Subcutaneous preadipocyte (primary cell): ENCODE data around the gene OR51Q1. TPM values are rescaled to one million over a fixed set of nuclear protein-coding genes. Genes with fewer than 3 reads are reported as not detected.

Source experiments
- total RNA-seq: library from RNA; depleted of rRNA; stranded (reverse); fragments of >200 nt; gene quantifications from 2 replicates; pipeline ENCODE4 v1.2.3, GENCODE V29; 2012

OR51Q1 gene, protein sequence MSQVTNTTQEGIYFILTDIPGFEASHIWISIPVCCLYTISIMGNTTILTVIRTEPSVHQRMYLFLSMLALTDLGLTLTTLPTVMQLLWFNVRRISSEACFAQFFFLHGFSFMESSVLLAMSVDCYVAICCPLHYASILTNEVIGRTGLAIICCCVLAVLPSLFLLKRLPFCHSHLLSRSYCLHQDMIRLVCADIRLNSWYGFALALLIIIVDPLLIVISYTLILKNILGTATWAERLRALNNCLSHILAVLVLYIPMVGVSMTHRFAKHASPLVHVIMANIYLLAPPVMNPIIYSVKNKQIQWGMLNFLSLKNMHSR
- not detected in 2 replicates for total RNA-seq

GRCh38 chr11:5421811-5422210 lies at the start of gene OR51Q1:
TSS of gene OR51Q1 (plus strand) at chr11:5422111. CDS start at chr11:5422201, 90 bp downstream.

GRCh38 chr11:5383576-5383975 lies 38.3 kb upstream of the OR51Q1 start, which contains the start of gene OR51M1:
TSS of gene OR51M1 (plus strand) at chr11:5383812. CDS start at chr11:5389399, 5,587 bp downstream.

GRCh38 chr11:5441414-5441813 lies 19.5 kb downstream of the OR51Q1 start, which contains the start of gene OR51I1:
TSS of gene OR51I1 (minus strand) at chr11:5441514. CDS start at chr11:5441514, 0 bp downstream.

DNA sequence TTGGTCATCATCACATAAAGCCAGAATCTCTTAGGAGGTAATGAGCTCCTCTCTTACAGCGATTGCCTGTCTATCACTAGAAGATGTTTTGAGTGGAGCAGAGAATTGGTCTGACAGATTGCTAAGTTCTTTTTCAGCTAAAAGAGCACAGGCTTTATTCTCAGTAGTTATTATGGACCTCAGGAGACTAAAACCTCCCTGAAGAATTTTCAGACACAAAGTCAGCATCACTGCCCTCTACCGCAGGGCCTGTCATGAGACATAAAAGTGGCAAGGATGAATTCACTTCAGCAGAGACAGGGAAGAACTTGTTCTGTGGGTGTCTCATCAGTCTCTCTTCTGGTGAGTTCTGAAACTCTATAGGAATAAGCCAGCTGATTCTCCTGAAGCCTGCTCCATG lies 27.1 kb downstream of the OR51Q1 start, which contains the start of gene OR51I2:
OR51I2 (plus strand) TSS at position 301 of the 400 bp plus-strand sequence. CDS start 4,166 bp downstream, outside the sequence.

Other genes starting within 250 kb of the OR51Q1 start
- not detected in 2 replicates for gene OR51V1, start 221.4 kb upstream of the OR51Q1 start, total RNA-seq
- gene HBB, start 195.0 kb upstream of the OR51Q1 start, total RNA-seq = not detected in 2 replicates
- gene HBD, start 187.6 kb upstream of the OR51Q1 start, total RNA-seq = not detected in 2 replicates
- gene HBG1, start 172.3 kb upstream of the OR51Q1 start, total RNA-seq = not detected in 2 replicates
- not detected in 2 replicates for gene HBG2, start 167.3 kb upstream of the OR51Q1 start, total RNA-seq
- gene HBE1, start 152.2 kb upstream of the OR51Q1 start, total RNA-seq = not detected in 2 replicates
- not detected in 2 replicates for gene OR51B4, start 120.2 kb upstream of the OR51Q1 start, total RNA-seq
- gene OR51B2, start 97.8 kb upstream of the OR51Q1 start, total RNA-seq = not detected in 2 replicates
- not detected in 2 replicates for gene OR51B5, start 78.6 kb upstream of the OR51Q1 start, total RNA-seq
- gene OR51B6, start 70.6 kb upstream of the OR51Q1 start, total RNA-seq = not detected in 2 replicates
- not detected in 2 replicates for gene OR51M1, start 38.3 kb upstream of the OR51Q1 start, total RNA-seq
- not detected in 2 replicates for gene OR51I1, start 19.4 kb downstream of the OR51Q1 start, total RNA-seq
- gene OR51I2, start 27.2 kb downstream of the OR51Q1 start, total RNA-seq = not detected in 2 replicates
- not detected in 2 replicates for gene OR52D1, start 66.6 kb downstream of the OR51Q1 start, total RNA-seq
- gene UBQLN3, start 87.8 kb downstream of the OR51Q1 start, total RNA-seq = not detected in 2 replicates
- gene UBQLNL, start 94.6 kb downstream of the OR51Q1 start, total RNA-seq = not detected in 2 replicates
- not detected in 2 replicates for gene OR52H1, start 126.4 kb downstream of the OR51Q1 start, total RNA-seq
- gene OR52B6, start 158.8 kb downstream of the OR51Q1 start, total RNA-seq = not detected in 2 replicates
- 2.0 and 2.6 TPM in 2 replicates for gene TRIM6, start 174.5 kb downstream of the OR51Q1 start, total RNA-seq
- 4.7 and 5.9 TPM in 2 replicates for gene TRIM34, start 202.9 kb downstream of the OR51Q1 start, total RNA-seq